ENCODE data around the gene CBLC. TPM values are rescaled to one million over a fixed set of nuclear protein-coding genes. Genes with fewer than 3 reads are reported as not detected.

CBLC gene
- total RNA-seq, 2 donors from 2014 or later = 18.5 to 23.6 TPM

DNA sequence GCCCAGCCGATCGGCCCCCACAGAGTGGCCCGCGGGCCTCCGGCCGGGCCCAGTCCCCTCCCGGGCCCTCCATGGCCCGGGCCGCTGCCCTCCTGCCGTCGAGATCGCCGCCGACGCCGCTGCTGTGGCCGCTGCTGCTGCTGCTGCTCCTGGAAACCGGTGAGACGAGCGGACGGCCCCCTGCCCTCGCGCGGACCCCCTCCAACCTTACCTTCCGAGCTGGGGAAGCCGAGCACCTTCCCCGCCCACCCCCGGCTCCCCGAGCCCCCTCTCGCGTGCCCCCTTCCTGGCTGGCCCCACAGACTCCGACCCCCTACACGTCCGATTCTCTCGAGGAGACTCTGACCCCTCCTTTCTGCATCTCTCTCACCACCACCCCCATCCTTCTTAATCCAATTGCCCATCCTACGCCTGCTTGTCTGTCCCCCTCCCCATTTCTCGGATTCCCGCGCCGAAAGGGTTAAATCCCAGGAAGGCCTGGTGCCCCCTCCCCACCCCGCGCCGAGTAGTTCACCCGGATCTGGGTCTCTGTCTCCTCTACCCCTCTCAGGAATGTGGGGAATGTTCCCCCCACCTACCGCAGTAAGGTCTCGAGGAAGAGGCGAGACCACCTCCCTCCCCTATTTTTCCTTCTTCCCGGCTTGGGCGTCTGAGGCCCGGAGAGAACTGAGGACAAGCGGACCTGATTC lies 68.9 kb downstream of the CBLC start:
- Histone ChIP-seq H3K4me3 (peak overlapping the region; percentile 80 to 99), H3K27me3 (no peaks in the 10 kb centered on the region), H3K27ac (peak overlapping the region; percentile 86 to 100 (median 96)), H3K9me3 (no peaks in the 10 kb centered on the region), H3K4me1 (peaks cover 47% of the 10 kb centered on the region), H3K36me3 (replicated peaks in 1 of 2; ENCODE audit: insufficient read depth in 1 of 2, low read depth in 2 of 2) (no peaks in the 10 kb centered on the region)
- no peak for TF ChIP-seq CTCF (IDR thresholded peaks at IDR 0.05)
- no peak for TF ChIP-seq POLR2A (IDR thresholded peaks at IDR 0.05)
- intact Hi-C loops (cut with DNase I) = no loop called here
- no peak for ATAC-seq
- WGBS, 2 donors = 0 to 1% methylated on average over 23 to 45 of the region's 51 CpGs
- peak in 3 of 4 donors; percentile 32 to 62 (median 34) for DNase-seq

GRCh38 chr19:44847144-44848035 lies 69.7 kb downstream of the CBLC start:
- Histone ChIP-seq H3K4me1 (peaks cover 47% of the 10 kb centered on the region), H3K4me3 (peak overlapping the region; percentile 80 to 99), H3K27ac (peak overlapping the region; percentile 86 to 100 (median 96)), H3K36me3 (replicated peaks in 1 of 2; ENCODE audit: insufficient read depth in 1 of 2, low read depth in 2 of 2) (no peaks in the 10 kb centered on the region), H3K9me3 (no peaks in the 10 kb centered on the region), H3K27me3 (no peaks in the 10 kb centered on the region)
- peak; percentile 81 to 87 (median 86) for DNase-seq
- peak; percentile 37 for ATAC-seq
- WGBS, 2 donors = 1 to 3% methylated on average over 12 to 47 of the region's 47 CpGs
- intact Hi-C loops (cut with DNase I) = no loop called here
- TF ChIP-seq CTCF (IDR thresholded peaks at IDR 0.05) (peak in 2 of 7 experiments; percentile 1 to 7), POLR2A (IDR thresholded peaks at IDR 0.05) (peak; percentile 76 to 95 (median 93))

GRCh38 chr19:44848036-44848811 lies 70.5 kb downstream of the CBLC start:
- 32 to 56% methylated on average over 9 to 18 of the region's 19 CpGs for WGBS, 2 donors
- Histone ChIP-seq H3K27me3 (no peaks in the 10 kb centered on the region), H3K36me3 (replicated peaks in 1 of 2; ENCODE audit: insufficient read depth in 1 of 2, low read depth in 2 of 2) (no peaks in the 10 kb centered on the region), H3K4me1 (peaks cover 47% of the 10 kb centered on the region), H3K9me3 (no peaks in the 10 kb centered on the region), H3K4me3 (peak overlapping the region in 1 of 2 donors; percentile 99), H3K27ac (peak overlapping the region; percentile 86 to 100 (median 96))
- intact Hi-C loops (cut with DNase I) = no loop called here
- ATAC-seq (no peak), DNase-seq (peak; percentile 34 to 49 (median 43))
- TF ChIP-seq POLR2A (IDR thresholded peaks at IDR 0.05) = no peak
- TF ChIP-seq CTCF (IDR thresholded peaks at IDR 0.05) = peak in 1 of 7 experiments; percentile 0

GRCh38 chr19:44848812-44849447 lies 71.2 kb downstream of the CBLC start:
- Histone ChIP-seq H3K27me3 (no peaks in the 10 kb centered on the region), H3K4me3 (no peak overlapping the region), H3K4me1 (peaks cover 47% of the 10 kb centered on the region), H3K27ac (peak overlapping the region; percentile 40 to 100 (median 96)), H3K36me3 (replicated peaks in 1 of 2; ENCODE audit: insufficient read depth in 1 of 2, low read depth in 2 of 2) (no peaks in the 10 kb centered on the region), H3K9me3 (no peaks in the 10 kb centered on the region)
- TF ChIP-seq POLR2A (IDR thresholded peaks at IDR 0.05) (no peak), CTCF (IDR thresholded peaks at IDR 0.05) (no peak)
- peak in 1 of 4 donors; percentile 20 for DNase-seq
- WGBS, 2 donors = 50 to 51% methylated on average over 18 of the region's 18 CpGs
- intact Hi-C loops (cut with DNase I) = no loop called here
- no peak for ATAC-seq
